SJSA1 (cell line): ENCODE results near the gene SLAIN2. TPM values are rescaled to one million over a fixed set of nuclear protein-coding genes. Genes with fewer than 3 reads are reported as not detected.
"Not testable (repeated sequence)": the region's sequence is repeated elsewhere in the genome, so short reads cannot be mapped to it uniquely, and the experiment has no call there.

Experiments
- DNase-seq, 2 experiments: peaks; one replicate each; pipeline ENCODE4 v3.0.0-alpha.2; 2015 to 2020; ENCODE audit warnings: low spot score in 2 of 2, low read depth in 1 of 2
- H3K27ac ChIP-seq: fragments of 250-450 bp; sonication (Bioruptor Pico); 2 replicates; pipeline ENCODE4 v1.5.1; 2020; ENCODE audit warnings: mild to moderate bottlenecking, moderate library complexity
- H3K27me3 ChIP-seq: fragments of 250-450 bp; sonication (Bioruptor Pico); replicated peaks from 2 replicates; pipeline ENCODE4 v1.5.1; 2020; ENCODE audit warnings: mild to moderate bottlenecking, moderate library complexity
- H3K36me3 ChIP-seq: fragments of 250-450 bp; sonication (Bioruptor Pico); 2 replicates; pipeline ENCODE4 v1.5.1; 2020; ENCODE audit warnings: mild to moderate bottlenecking
- H3K4me1 ChIP-seq: fragments of 250-450 bp; sonication (Bioruptor Pico); replicated peaks from 2 replicates; pipeline ENCODE4 v1.6.1; 2021; ENCODE audit warnings: mild to moderate bottlenecking
- H3K4me3 ChIP-seq: fragments of 250-450 bp; sonication (Bioruptor Pico); 2 replicates; pipeline ENCODE4 v1.5.1; 2020; ENCODE audit warnings: mild to moderate bottlenecking
- H3K9me3 ChIP-seq: fragments of 250-450 bp; sonication (Bioruptor Pico); replicated peaks from 2 replicates; pipeline ENCODE4 v1.5.1; 2020; ENCODE audit warnings: mild to moderate bottlenecking
- total RNA-seq: library from RNA; depleted of rRNA; stranded (reverse); fragments of >200 nt; shearing (Covaris generic); gene quantifications from 2 replicates; pipeline ENCODE4 v1.2.3, GENCODE V29; 2014; rRNA removed

SLAIN2 gene
- total RNA-seq, 1 experiment from 2014 or later: 40.1 TPM

- Histone ChIP-seq H3K27ac (no peak overlapping the region), H3K9me3 (no peaks in the 10 kb centered on the region), H3K4me1 (no peaks in the 10 kb centered on the region), H3K27me3 (no peaks in the 10 kb centered on the region), H3K36me3 (no peaks in the 10 kb centered on the region), H3K4me3 (no peak overlapping the region)
- no peak for DNase-seq
Observed at GRCh38 chr4:48450740-48451139, 109.4 kb downstream of the SLAIN2 start.

- H3K27ac ChIP-seq, H3K27me3 ChIP-seq, H3K9me3 ChIP-seq, H3K36me3 ChIP-seq, H3K4me3 ChIP-seq, DNase-seq, H3K4me1 ChIP-seq: not testable (repeated sequence)
Observed at GRCh38 chr4:48451656-48452055, 110.3 kb downstream of the SLAIN2 start.

- H3K36me3 ChIP-seq: no peaks in the 10 kb centered on the region
Observed at GRCh38 chr4:48454591-48454990, 113.3 kb downstream of the SLAIN2 start.

GRCh38 chr4:48461000-48461399 lies 119.7 kb downstream of the SLAIN2 start:
- DNase-seq: no peak
- Histone ChIP-seq H3K27ac (no peak overlapping the region), H3K27me3 (no peaks in the 10 kb centered on the region)

More at GRCh38 chr4:48454591-48454990, 113.3 kb downstream of the SLAIN2 start:
- Histone ChIP-seq H3K27me3 (no peaks in the 10 kb centered on the region), H3K27ac (no peak overlapping the region), H3K4me3 (no peak overlapping the region), H3K9me3 (no peaks in the 10 kb centered on the region), H3K4me1 (no peaks in the 10 kb centered on the region)
- no peak for DNase-seq

GRCh38 chr4:48462363-48462762 lies 121.0 kb downstream of the SLAIN2 start:
- no peaks in the 10 kb centered on the region for H3K36me3 ChIP-seq
- no peak for DNase-seq
- no peaks in the 10 kb centered on the region for H3K4me1 ChIP-seq
- H3K4me3 ChIP-seq: no peak overlapping the region
- no peaks in the 10 kb centered on the region for H3K9me3 ChIP-seq
- H3K27me3 ChIP-seq: no peaks in the 10 kb centered on the region
- H3K27ac ChIP-seq: no peak overlapping the region

More at GRCh38 chr4:48461000-48461399, 119.7 kb downstream of the SLAIN2 start:
- H3K36me3 ChIP-seq: no peaks in the 10 kb centered on the region
- H3K9me3 ChIP-seq: no peaks in the 10 kb centered on the region
- H3K4me3 ChIP-seq: no peak overlapping the region
- H3K4me1 ChIP-seq: no peaks in the 10 kb centered on the region

- no peak for DNase-seq
- H3K4me3 ChIP-seq: no peak overlapping the region
Observed at GRCh38 chr4:48467442-48467841, 126.1 kb downstream of the SLAIN2 start.

GRCh38 chr4:48467891-48468290 lies 126.6 kb downstream of the SLAIN2 start:
- no peaks in the 10 kb centered on the region for H3K9me3 ChIP-seq
- no peak for DNase-seq
- H3K27me3 ChIP-seq: no peaks in the 10 kb centered on the region
- H3K36me3 ChIP-seq: no peaks in the 10 kb centered on the region
- H3K4me1 ChIP-seq: no peaks in the 10 kb centered on the region
- no peak overlapping the region for H3K4me3 ChIP-seq
- no peak overlapping the region for H3K27ac ChIP-seq

More at GRCh38 chr4:48467442-48467841, 126.1 kb downstream of the SLAIN2 start:
- H3K9me3 ChIP-seq: no peaks in the 10 kb centered on the region
- no peak overlapping the region for H3K27ac ChIP-seq
- no peaks in the 10 kb centered on the region for H3K36me3 ChIP-seq
- H3K27me3 ChIP-seq: no peaks in the 10 kb centered on the region
- H3K4me1 ChIP-seq: no peaks in the 10 kb centered on the region

- H3K36me3 ChIP-seq: no peaks in the 10 kb centered on the region
- no peaks in the 10 kb centered on the region for H3K9me3 ChIP-seq
- H3K27ac ChIP-seq: no peak overlapping the region
- DNase-seq: no peak
- no peak overlapping the region for H3K4me3 ChIP-seq
- no peaks in the 10 kb centered on the region for H3K4me1 ChIP-seq
- H3K27me3 ChIP-seq: no peaks in the 10 kb centered on the region
Observed at GRCh38 chr4:48470137-48470536, 128.8 kb downstream of the SLAIN2 start.

- H3K27me3 ChIP-seq: no peaks in the 10 kb centered on the region
- no peak overlapping the region for H3K27ac ChIP-seq
- H3K36me3 ChIP-seq: no peaks in the 10 kb centered on the region
- DNase-seq: no peak
- no peak overlapping the region for H3K4me3 ChIP-seq
- no peaks in the 10 kb centered on the region for H3K9me3 ChIP-seq
- H3K4me1 ChIP-seq: no peaks in the 10 kb centered on the region
Observed at GRCh38 chr4:48470570-48470969, 129.2 kb downstream of the SLAIN2 start.

- Histone ChIP-seq H3K4me1 (no peaks in the 10 kb centered on the region), H3K9me3 (no peaks in the 10 kb centered on the region), H3K27me3 (no peaks in the 10 kb centered on the region), H3K4me3 (no peak overlapping the region), H3K36me3 (no peaks in the 10 kb centered on the region), H3K27ac (no peak overlapping the region)
- DNase-seq: no peak
Observed at GRCh38 chr4:48472794-48473193, 131.5 kb downstream of the SLAIN2 start.

GRCh38 chr4:48475770-48476169 lies 134.4 kb downstream of the SLAIN2 start:
- Histone ChIP-seq H3K4me3 (no peak overlapping the region), H3K36me3 (no peaks in the 10 kb centered on the region), H3K27me3 (no peaks in the 10 kb centered on the region), H3K4me1 (no peaks in the 10 kb centered on the region), H3K9me3 (no peaks in the 10 kb centered on the region), H3K27ac (no peak overlapping the region)
- no peak for DNase-seq

Other genes starting within 250 kb of the SLAIN2 start
- gene TXK, start 207.3 kb upstream of the SLAIN2 start, total RNA-seq: 1.9 and 3.0 TPM in 2 replicates
- 0.05 and 0.25 TPM in 2 replicates for gene TEC, start 71.7 kb upstream of the SLAIN2 start, total RNA-seq
- gene SLC10A4, start 141.8 kb downstream of the SLAIN2 start, total RNA-seq: not detected in 2 replicates
- gene ZAR1, start 148.7 kb downstream of the SLAIN2 start, total RNA-seq: not detected in 2 replicates